Psoas muscle (tissue), 8 donors: ENCODE data around the gene CSTF3. TPM values are rescaled to one million over a fixed set of nuclear protein-coding genes. Genes with fewer than 3 reads are reported as not detected.

Experiments
- ATAC-seq, 4 donors: fragments of 200-7000 bp; cut with Tn5 transposase; one replicate each; pipeline ENCODE4 v1.9.1; 2020; ENCODE audit warnings: moderate library complexity in 3 of 4, mild to moderate bottlenecking in 2 of 4
- DNase-seq, 2 donors: peaks; one replicate each; pipeline ENCODE4 v3.0.0-alpha.2; 2020
- H3K27ac ChIP-seq: fragments of 200-600 bp; one replicate; pipeline ENCODE4 v1.8.0; 2022
- H3K27me3 ChIP-seq, 3 donors: fragments of 200-600 bp in 1 of 3; one replicate each; pipeline versions ENCODE4 v1.6.1 to v1.8.0; 2013 to 2022; ENCODE audit warnings: low read length in 2 of 3, mild to moderate bottlenecking in 2 of 3, moderate library complexity in 1 of 3; ENCODE audit not compliant: insufficient read depth in 3 of 3
- H3K36me3 ChIP-seq, 2 donors: fragments of 200-600 bp in 1 of 2; one replicate each; pipeline versions ENCODE4 v1.6.1 to v1.8.0; 2013 to 2022; ENCODE audit warnings: low read depth in 1 of 2, mild to moderate bottlenecking in 1 of 2, moderate library complexity in 1 of 2; ENCODE audit not compliant: insufficient read depth in 1 of 2
- H3K4me1 ChIP-seq: fragments of 200-600 bp; one replicate; pipeline ENCODE4 v1.8.0; 2022
- H3K4me3 ChIP-seq: fragments of 200-600 bp; one replicate; pipeline ENCODE4 v1.8.0; 2022; ENCODE audit warnings: mild to moderate bottlenecking
- H3K9me3 ChIP-seq: fragments of 200-600 bp; one replicate; pipeline ENCODE4 v1.8.0; 2022
- CTCF ChIP-seq: fragments of 200-600 bp; IDR thresholded peaks from one replicate; pipeline ENCODE4 v1.8.0; 2022; ENCODE audit warnings: antibody characterized with exemption
- WGBS, 3 donors: extraction: QIAGEN DNeasy Blood & Tissue Kit; methylation state at CpG; one replicate each; pipeline versions ENCODE4 v1.1.6 to v1.1.7; 2013; 5-methylcytosine and 5-hydroxymethylcytosine counted together
- intact Hi-C, 2 donors: fragments of 100-400 bp; cut with DNase I; formaldehyde crosslinking; loops; one replicate each; pipeline versions ENCODE4 v1.11.0 to v1.14.2; 2022
- polyA plus RNA-seq, 3 donors: library from polyadenylated mRNA; stranded (reverse); fragments of 200-250 nt; gene quantifications; one replicate each; pipeline ENCODE4 v1.2.3, GENCODE V29; 2013
- total RNA-seq, 4 donors: library from RNA; stranded (reverse); fragmentation: NEBNext Ultra II Directional in 2 of 4; extraction: Animal tissue kit (Norgen Biotek cat#: 25700) in 2 of 4; gene quantifications; one replicate each; pipeline versions ENCODE4 v1.2.1 to v1.2.4, GENCODE V29; 2021 to 2023
- donor health status: healthy with polysubstance abuse.
- donor health status: DM: no; HTN: no; CAD: no; lungs with moderate emphysema.
- donor health status: Bipolar disorder and iron deficiency.
- donor health status: healthy.
- donor health status: DM: yes; HTN: yes; CAD: no.
- donor health status: DM: no; HTN: no; CAD: no.
- donor health status: DM: no; HTN: no; CAD: no.
- donor health status: DM: yes; HTN: yes; CAD: no.

Gene CSTF3
- total and polyA plus RNA-seq, 7 donors: 10.7 to 32.3 (median 14.4) TPM

- intact Hi-C loops: loop anchor here in 1 of 2 donors (10.0 kb wide), 1 partner anchor 259 kb away; no protein-coding TSS in a partner anchor
- H3K27me3 ChIP-seq: no peaks in the 10 kb centered on the region
- no peaks in the 10 kb centered on the region for H3K4me1 ChIP-seq
- DNase-seq (no peak), ATAC-seq (no peak)
- H3K9me3 ChIP-seq: no peaks in the 10 kb centered on the region
- no peak overlapping the region for H3K27ac ChIP-seq
- H3K36me3 ChIP-seq: peaks cover 2 to 83% of the 10 kb centered on the region in 2 donors
- H3K4me3 ChIP-seq: no peak overlapping the region
- WGBS, 3 donors: 54 to 79% (median 59%) methylated on average over 3 of the region's 3 CpGs
- TF ChIP-seq CTCF: no peak
Observed at GRCh38 chr11:33063326-33063881, 97.9 kb downstream of the CSTF3 start.

GRCh38 chr11:33062137-33062536 is 99.1 kb downstream of the CSTF3 start:
- H3K4me3 ChIP-seq: no peak overlapping the region
- TF ChIP-seq CTCF: no peak
- intact Hi-C loops: loop anchor here in 1 of 2 donors (10.0 kb wide), 1 partner anchor 257 kb away; no protein-coding TSS in a partner anchor
- H3K27me3 ChIP-seq: no peaks in the 10 kb centered on the region
- H3K27ac ChIP-seq: no peak overlapping the region
- no peaks in the 10 kb centered on the region for H3K4me1 ChIP-seq
- peaks cover 0 to 83% of the 10 kb centered on the region in 2 donors for H3K36me3 ChIP-seq
- DNase-seq (no peak), ATAC-seq (no peak)
- 68 to 76% (median 74%) methylated on average over 5 of the region's 5 CpGs for WGBS, 3 donors
- H3K9me3 ChIP-seq: no peaks in the 10 kb centered on the region

GRCh38 chr11:33060271-33060670 is 101.0 kb downstream of the CSTF3 start:
- Histone ChIP-seq H3K27me3 (no peaks in the 10 kb centered on the region), H3K36me3 (peaks cover 0 to 82% of the 10 kb centered on the region in 2 donors), H3K4me3 (no peak overlapping the region), H3K4me1 (no peaks in the 10 kb centered on the region), H3K27ac (no peak overlapping the region), H3K9me3 (no peaks in the 10 kb centered on the region)
- 96 to 98% (median 97%) methylated on average over 3 of the region's 3 CpGs for WGBS, 3 donors
- no peak for DNase-seq
- ATAC-seq: no peak
- intact Hi-C loops: loop anchor here in 1 of 2 donors (10.0 kb wide), 1 partner anchor 255 kb away; no protein-coding TSS in a partner anchor
- no peak for TF ChIP-seq CTCF

GRCh38 chr11:33059331-33060007 is 101.8 kb downstream of the CSTF3 start:
- no peak for TF ChIP-seq CTCF
- H3K27ac ChIP-seq: no peak overlapping the region
- peaks cover 0 to 88% of the 10 kb centered on the region in 2 donors for H3K36me3 ChIP-seq
- WGBS, 3 donors: 85 to 91% (median 90%) methylated on average over 5 of the region's 5 CpGs
- H3K4me1 ChIP-seq: no peaks in the 10 kb centered on the region
- ATAC-seq: no peak
- H3K9me3 ChIP-seq: no peaks in the 10 kb centered on the region
- no peak overlapping the region for H3K4me3 ChIP-seq
- H3K27me3 ChIP-seq: no peaks in the 10 kb centered on the region
- intact Hi-C loops: loop anchor here in 1 of 2 donors (10.0 kb wide), 1 partner anchor 255 kb away; no protein-coding TSS in a partner anchor
- no peak for DNase-seq
